Measurements from ENCODE around the gene KIFAP3.

KIFAP3 gene

DNA sequence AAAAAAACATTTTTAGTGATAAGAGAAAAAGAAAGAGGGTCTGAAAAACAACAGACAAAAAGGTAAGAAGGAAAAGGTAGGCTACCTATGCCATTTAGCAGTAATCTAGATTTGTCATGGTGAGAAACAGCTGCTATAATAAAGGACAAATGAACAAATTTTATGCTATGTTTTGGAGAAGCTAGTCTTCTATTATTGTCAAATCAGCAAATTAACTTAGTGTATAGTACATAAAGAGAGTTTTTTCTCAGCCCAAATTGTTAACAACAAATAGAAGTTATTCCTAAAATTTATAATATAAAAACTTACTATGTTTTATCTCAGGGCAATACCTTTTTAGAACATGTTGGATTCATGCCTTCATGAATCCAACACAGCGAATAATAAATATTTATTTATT, 88.7 kb downstream of the KIFAP3 start:
- FAIRE-seq (no peak), DNase-seq (ENCODE audit: insufficient read length, low spot score) (no peak)
- TF ChIP-seq POLR2A (IDR thresholded peaks at IDR 0.05; ENCODE audit: low read depth, low read length): no peak

DNA sequence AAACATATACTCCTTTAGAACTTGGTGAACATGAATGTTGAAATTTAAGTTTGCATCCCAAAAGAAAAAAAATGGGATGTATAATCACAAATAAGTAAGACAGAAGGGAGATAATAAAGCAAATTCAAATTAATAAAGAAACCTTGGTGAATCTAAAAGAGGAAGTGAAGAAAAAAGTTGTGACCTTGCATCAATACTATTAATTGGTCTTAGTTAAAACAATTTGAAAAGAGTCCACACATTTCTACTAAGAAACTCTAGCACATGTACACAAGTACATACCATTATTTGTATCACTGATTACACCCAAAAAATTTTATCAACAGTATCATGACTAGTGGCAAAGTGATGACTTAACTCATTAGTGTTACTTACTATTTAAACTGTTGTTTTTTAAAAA, 100.4 kb downstream of the KIFAP3 start:
- no peak for TF ChIP-seq POLR2A (IDR thresholded peaks at IDR 0.05; ENCODE audit: low read depth, low read length)
- DNase-seq (ENCODE audit: insufficient read length, low spot score) (no peak), FAIRE-seq (no peak)

DNA sequence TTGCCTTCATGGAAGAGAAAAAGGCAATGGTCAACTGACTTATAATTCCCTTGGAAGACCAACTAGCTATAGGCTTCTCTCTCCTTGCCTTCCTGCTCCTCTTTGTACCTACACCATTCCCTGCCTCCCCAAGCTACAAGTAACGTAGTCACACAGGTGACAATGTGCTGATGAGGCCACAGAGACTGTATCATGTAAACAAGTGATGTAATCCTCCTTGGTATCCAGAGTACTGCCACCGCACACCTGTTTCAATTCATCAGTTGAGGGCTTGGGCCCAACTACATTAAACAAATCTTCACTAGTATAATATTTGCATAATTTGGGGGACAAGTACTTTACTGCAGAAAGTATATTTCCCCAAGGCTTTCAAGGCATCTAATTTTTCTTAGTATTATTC, 104.4 kb downstream of the KIFAP3 start:
- no peak for TF ChIP-seq POLR2A (IDR thresholded peaks at IDR 0.05; ENCODE audit: low read depth, low read length)
- DNase-seq (ENCODE audit: insufficient read length, low spot score) (no peak), FAIRE-seq (no peak)

DNA sequence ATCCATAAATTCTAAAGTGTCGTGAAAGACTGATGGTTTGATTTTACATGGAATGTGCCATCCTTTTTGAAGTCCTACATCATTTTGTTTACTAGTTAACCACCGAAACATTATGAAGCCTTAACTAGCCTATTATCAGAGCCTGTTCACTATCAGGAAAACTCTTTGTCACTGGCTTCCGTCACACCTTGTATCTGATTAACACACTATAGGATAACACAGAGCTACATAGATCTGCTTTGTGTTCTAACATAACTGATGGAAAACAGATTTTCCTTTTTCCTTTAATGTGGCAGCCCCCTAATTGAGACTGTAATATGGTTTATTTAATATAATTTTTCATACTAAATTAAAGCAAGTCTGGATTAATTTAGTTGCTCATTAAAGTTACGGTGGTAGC, 106.3 kb downstream of the KIFAP3 start:
- TF ChIP-seq POLR2A (IDR thresholded peaks at IDR 0.05; ENCODE audit: low read depth, low read length): no peak
- FAIRE-seq (no peak), DNase-seq (ENCODE audit: insufficient read length, low spot score) (no peak)

DNA sequence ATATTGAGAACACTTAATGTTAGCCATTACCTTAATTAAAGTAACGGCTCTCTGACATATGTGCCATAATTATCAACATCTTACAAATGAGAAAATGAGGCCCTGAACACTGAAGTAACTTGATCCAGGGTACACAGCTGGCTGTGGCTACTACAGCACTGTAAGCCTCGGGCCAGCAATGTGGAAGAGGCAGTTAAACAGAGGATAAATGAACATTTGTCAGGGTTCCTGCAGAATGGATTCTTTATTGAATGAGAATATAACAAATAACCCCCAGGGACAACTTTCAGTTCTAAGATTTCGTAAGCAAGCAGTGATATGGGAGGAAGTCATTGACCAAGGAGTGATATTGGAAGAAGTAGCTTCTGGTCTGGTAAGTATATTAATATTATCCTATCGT, 110.3 kb downstream of the KIFAP3 start:
- DNase-seq (ENCODE audit: insufficient read length, low spot score) (no peak), FAIRE-seq (no peak)
- no peak for TF ChIP-seq POLR2A (IDR thresholded peaks at IDR 0.05; ENCODE audit: low read depth, low read length)

DNA sequence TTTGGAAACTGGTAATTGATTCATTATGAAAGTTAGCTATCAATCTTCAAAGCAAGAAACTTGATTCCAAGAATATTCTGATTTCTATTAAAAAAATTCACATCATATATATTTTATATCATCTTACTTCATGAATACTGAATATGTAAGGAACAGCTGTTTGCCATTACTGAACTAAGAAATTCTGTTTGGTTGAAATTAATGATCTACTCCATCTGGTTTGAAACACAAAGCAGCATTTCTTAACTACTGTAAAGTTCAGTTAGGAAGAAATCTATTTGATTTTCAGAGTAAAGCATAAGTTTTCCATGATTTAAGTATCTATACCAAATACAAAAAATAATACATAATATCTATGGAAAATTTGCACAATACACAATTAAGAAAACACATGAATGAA, 114.8 kb downstream of the KIFAP3 start:
- no peak for TF ChIP-seq POLR2A (IDR thresholded peaks at IDR 0.05; ENCODE audit: low read depth, low read length)
- no peak for DNase-seq (ENCODE audit: insufficient read length, low spot score)

DNA sequence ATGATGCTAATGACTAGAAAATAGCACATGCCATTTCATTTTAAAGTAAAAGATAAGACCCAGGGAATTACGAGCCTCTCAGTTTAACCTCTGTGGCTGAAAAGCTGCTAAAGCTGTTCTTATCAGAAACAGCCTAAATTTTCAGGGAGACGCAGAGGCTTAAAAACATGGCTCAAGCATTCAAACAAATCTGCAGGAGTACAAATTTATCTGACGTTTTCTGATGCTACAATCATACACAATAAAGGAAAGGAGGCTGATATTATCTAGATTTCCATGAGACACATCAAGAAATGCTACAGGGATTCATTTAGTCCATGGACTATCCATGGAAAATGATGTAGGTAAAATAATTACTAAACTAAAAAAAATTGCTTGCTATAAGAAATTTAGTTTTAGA, 115.5 kb downstream of the KIFAP3 start:
- FAIRE-seq (no peak), DNase-seq (ENCODE audit: insufficient read length, low spot score) (no peak)
- no peak for TF ChIP-seq POLR2A (IDR thresholded peaks at IDR 0.05; ENCODE audit: low read depth, low read length)

More for the DNA sequence above, 114.8 kb downstream of the KIFAP3 start:
- FAIRE-seq: no peak

DNA sequence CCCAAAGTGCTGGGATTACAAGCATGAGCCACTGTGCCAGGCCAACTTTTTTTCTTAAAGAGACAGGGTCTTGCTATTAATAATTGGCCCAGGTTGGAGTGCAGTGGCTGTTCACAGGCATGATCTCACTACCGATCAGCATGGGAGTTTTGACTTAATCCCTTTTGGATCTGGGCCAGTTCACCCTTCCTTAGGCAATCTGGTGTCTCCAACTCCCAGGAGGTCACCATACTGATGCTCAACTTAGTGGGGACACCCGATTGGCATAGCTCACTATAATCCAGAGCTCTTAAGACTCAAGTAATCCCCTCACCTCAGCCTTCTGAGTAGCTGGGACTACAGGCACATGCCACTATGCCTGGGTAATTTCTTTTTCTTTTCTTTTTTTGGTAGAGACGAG, 116.6 kb downstream of the KIFAP3 start:
- no peak for DNase-seq (ENCODE audit: insufficient read length, low spot score)
- no peak for TF ChIP-seq POLR2A (IDR thresholded peaks at IDR 0.05; ENCODE audit: low read depth, low read length)
- FAIRE-seq: no peak

DNA sequence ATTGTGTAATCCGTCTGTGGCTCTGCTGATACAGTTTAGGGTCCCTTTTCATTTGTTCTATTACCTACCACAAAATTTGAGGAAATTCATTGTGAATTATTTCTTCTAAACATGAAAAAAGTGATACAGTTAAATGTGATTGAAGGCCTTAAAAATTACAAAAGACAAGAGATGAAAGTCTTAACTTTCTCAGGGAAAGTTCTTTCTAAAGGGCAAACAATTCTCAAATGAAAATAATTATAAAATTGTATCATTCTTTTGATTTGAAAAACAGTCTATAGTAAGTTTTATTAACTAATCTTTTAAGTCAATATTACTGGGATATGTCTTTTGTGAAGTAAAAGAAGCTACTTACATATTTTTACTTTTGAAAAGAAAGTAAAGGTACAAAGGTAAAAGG, 123.4 kb downstream of the KIFAP3 start:
- no peak for FAIRE-seq

DNA sequence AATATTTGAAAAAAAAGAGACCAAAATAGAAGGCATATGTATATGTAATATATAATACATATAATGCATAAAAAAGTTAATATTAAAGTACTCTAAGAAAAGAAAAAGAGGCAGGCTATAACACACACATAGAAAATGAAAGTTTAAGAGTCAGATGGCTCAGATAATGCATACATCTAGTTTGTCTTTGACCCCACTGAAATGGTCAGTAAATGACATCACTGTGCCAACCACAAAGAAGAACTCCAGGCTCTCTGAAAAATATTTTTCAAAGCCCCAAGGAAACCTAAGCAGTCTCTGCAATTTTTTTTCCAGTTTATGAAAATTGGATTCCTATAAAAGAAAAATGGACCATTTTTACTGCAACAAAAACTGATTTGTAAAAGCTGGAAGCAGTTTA, 125.4 kb downstream of the KIFAP3 start:
- peak; percentile 48 for FAIRE-seq
- DNase-seq (ENCODE audit: insufficient read length, low spot score): no peak
- no peak for TF ChIP-seq POLR2A (IDR thresholded peaks at IDR 0.05; ENCODE audit: low read depth, low read length)

More for the DNA sequence above, 123.4 kb downstream of the KIFAP3 start:
- no peak for TF ChIP-seq POLR2A (IDR thresholded peaks at IDR 0.05; ENCODE audit: low read depth, low read length)
- no peak for DNase-seq (ENCODE audit: insufficient read length, low spot score)

DNA sequence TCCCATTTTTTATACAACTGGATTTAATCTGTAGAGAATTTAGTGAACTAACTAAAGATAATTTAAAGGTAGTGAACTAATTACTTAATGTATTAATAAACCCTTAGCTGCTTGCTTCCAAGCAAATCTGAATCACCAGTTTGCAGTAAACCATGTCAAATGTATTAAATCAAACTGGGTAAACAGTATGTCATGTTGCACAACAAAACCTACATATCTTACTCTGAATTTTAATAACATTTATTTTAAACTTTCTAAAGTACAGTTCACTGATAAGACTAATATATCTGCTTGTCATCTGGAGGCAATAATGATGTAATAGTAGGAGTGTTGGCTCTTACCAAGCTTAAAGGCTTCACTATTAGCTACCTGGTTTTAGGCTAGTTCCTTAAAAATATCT, 128.3 kb downstream of the KIFAP3 start:
- FAIRE-seq (no peak), DNase-seq (ENCODE audit: insufficient read length, low spot score) (no peak)
- no peak for TF ChIP-seq POLR2A (IDR thresholded peaks at IDR 0.05; ENCODE audit: low read depth, low read length)

DNA sequence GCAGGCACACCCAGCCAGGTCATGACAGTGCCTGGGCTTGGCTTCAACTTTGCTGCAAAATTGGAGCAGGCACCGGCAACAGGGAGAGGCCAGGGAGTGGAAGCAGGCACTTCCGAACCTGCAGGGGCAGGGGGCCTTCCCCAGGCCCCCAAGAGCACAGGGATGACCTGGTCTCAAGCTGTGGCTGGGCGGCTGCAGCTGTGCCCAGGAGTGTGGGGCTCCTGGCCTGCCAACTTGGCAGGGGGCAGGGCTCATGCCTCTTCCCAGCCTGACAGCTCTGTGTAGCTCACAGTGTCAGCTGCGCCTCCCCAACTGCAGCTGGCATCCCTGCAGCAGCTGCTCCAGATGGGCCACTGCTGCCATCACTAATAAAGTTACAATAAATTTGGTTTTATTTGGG, 129.3 kb downstream of the KIFAP3 start:
- no peak for TF ChIP-seq POLR2A (IDR thresholded peaks at IDR 0.05; ENCODE audit: low read depth, low read length)
- no peak for FAIRE-seq
- no peak for DNase-seq (ENCODE audit: insufficient read length, low spot score)

DNA sequence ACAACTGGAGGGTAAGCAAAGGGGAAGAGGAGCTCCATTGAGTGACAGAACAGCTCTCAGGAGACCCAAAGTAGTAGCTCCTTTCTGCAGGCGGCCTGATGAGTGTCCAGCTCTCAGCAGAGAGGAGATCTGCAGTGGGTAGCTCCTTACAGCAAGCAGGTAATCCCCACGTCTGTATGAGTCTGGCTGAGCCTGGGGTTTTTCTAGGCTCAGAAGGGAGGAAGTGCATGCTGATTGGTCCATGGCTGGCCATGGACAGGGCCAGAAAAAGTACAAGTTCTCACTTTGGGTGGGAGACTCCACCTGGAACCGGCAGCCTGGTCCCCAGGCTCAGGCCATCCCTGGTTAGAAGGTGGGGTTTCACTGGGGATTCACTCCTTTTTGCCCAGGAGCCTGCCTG, 129.9 kb downstream of the KIFAP3 start:
- DNase-seq (ENCODE audit: insufficient read length, low spot score) (no peak), FAIRE-seq (no peak)
- TF ChIP-seq POLR2A (IDR thresholded peaks at IDR 0.05; ENCODE audit: low read depth, low read length): no peak

DNA sequence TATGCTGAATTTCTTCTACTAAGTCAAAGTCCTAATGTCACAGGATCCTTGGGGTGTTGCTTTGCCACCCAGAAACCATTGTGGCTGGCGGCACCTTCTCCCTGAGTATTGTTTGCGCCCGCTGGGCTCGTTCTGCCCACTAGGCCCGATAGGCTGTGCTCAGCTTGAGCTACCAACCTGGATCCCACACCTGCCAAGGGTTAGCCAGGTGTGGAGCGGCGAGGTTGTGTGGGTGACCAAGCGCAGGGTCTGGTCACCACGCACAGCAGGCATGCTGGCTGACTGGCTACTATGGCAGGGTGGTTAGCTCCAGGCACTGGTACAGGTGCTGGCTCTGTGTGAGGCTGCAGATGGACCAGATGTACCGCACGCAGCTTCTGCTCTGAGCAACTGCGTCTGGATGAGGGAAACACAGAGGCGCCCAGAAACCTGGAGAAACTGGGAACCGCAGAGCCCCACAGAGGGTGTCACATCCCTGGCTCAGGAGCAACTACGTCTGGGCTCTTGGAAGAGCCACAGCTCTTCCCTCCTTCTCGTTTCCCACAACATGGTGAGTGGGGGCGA, 130.4 kb downstream of the KIFAP3 start:
- TF ChIP-seq POLR2A (IDR thresholded peaks at IDR 0.05; ENCODE audit: low read depth, low read length): no peak
- no peak for DNase-seq (ENCODE audit: insufficient read length, low spot score)
- no peak for FAIRE-seq

DNA sequence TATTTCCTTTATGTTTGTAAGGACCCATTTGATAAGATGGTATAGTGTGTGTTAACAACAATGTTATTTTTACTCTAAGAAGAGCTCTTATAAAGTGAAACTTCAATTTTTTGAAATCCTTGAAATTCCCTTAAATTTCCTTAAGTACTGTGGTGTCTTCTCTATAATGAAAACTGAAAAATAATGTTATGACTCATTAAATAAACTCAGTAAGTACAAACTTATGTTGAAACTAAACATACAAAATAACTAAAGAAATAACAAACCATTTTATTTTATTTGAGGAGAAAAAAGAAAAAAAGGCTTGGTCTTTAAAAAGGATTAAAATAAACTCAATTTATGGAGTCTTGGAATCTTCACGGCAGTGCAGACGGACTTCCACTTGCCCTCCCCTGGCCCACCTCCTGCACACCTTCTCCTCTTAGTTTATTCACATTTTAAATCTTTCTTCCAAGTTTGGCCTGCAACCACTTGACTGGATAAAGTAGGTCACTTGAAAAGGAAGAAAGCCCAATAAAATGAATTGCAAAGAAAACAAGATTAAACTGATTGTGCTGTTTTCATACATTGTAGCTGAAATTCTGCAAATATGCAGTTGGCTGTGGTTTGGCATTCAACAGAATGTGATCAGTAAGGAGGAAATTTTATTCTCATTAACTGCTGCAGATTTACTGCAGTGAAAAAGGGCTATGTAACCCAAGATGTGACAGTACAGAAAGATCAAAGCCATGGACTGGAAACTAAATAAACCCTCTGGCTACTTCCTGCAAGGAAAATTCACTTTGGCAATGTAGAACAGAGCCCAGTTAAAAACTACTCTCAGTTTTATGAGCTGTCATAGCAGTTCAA, 132.3 kb downstream of the KIFAP3 start:
- FAIRE-seq (peak; percentile 27), DNase-seq (ENCODE audit: insufficient read length, low spot score) (no peak)
- no peak for TF ChIP-seq POLR2A (IDR thresholded peaks at IDR 0.05; ENCODE audit: low read depth, low read length)
